ENCODE measurements around the gene KRT76.

DNA sequence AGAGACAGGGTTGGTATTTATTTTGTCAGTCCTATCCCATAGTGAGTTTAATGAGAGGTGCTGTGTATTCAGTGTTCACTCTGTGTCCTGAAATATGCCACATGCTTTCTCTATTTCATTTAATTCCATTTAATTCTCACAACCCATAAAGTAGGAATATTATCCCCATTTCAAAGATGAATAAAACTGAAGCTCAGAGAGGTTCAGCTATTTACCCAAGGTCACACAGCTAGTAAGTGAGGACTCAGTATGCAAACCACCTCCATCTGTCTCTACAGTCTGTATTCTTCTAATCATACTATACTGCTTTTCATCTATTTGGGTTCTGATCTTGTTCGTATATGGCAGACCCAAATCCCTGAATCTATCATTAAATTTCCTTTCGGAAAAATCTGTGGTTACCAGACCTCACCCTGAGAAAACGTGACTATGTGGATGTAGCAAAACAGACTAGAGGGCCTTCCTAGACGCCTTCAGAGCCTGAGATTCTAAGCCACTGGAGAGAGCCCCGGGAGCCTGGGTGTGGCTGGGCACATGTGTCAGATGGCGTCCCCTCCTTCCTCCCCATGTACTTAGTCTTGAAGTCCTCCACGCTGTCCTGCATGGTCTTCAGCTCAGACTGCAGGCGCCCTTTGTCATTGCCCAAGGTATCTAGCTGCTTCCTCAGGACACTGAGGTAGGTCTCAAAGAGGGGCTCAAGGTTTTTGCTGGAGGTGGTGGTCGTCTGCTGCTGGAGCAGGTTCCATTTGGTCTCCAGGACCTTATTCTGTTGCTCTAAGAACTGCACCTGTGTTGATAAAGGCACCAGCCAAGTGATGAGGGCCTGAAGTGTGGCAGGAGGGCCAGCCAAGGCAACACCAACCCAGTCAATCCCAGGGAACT, 34.3 kb upstream of the KRT76 start:
- TF ChIP-seq TAF1 (IDR thresholded peaks at IDR 0.05; ENCODE audit: borderline replicate concordance, insufficient read depth, low read length) (no peak), POLR2AphosphoS5 (IDR thresholded peaks at IDR 0.05; ENCODE audit: low read depth, low read length) (no peak), FOXP2 (optimal IDR thresholded peaks at IDR 0.05; ENCODE audit: borderline replicate concordance, extremely low read depth, extremely low read length, insufficient read depth) (no peak)
